Suprapubic skin (tissue), 3 donors: Measurements from ENCODE around the gene MMP1.

Experiments
- CTCF ChIP-seq, 2 donors: fragments of 200-600 bp in 1 of 2; fragments of 450-650 bp in 1 of 2; sonication (generic) in 1 of 2; IDR thresholded peaks; one replicate each; pipeline ENCODE4 v1.5.1; 2016 to 2019; ENCODE audit warnings: antibody characterized with exemption in 2 of 2, mild to moderate bottlenecking in 1 of 2, moderate library complexity in 1 of 2
- POLR2A ChIP-seq, 2 donors: fragments of 450-650 bp; IDR thresholded peaks; one replicate each; pipeline ENCODE4 v1.6.1; 2017; ENCODE audit warnings: antibody characterized with exemption in 2 of 2, mild to moderate bottlenecking in 2 of 2, moderate library complexity in 2 of 2

- no peak for TF ChIP-seq POLR2A (IDR thresholded peaks at IDR 0.05)
- TF ChIP-seq CTCF (IDR thresholded peaks at IDR 0.05), result no peak
These were observed 30.2 kb downstream of the MMP1 start for GRCh38 chr11:102767800-102768199.
